Measurements from ENCODE around the gene KCNK2. TPM values are rescaled to one million over a fixed set of nuclear protein-coding genes. Genes with fewer than 3 reads are reported as not detected.

The KCNK2 gene
- total RNA-seq, 1 experiment from 2014 or later, result not detected

GRCh38 chr1:215252164-215252563, 169.6 kb downstream of the KCNK2 start:
- DNase-seq (ENCODE audit: low spot score), result no peak

DNA sequence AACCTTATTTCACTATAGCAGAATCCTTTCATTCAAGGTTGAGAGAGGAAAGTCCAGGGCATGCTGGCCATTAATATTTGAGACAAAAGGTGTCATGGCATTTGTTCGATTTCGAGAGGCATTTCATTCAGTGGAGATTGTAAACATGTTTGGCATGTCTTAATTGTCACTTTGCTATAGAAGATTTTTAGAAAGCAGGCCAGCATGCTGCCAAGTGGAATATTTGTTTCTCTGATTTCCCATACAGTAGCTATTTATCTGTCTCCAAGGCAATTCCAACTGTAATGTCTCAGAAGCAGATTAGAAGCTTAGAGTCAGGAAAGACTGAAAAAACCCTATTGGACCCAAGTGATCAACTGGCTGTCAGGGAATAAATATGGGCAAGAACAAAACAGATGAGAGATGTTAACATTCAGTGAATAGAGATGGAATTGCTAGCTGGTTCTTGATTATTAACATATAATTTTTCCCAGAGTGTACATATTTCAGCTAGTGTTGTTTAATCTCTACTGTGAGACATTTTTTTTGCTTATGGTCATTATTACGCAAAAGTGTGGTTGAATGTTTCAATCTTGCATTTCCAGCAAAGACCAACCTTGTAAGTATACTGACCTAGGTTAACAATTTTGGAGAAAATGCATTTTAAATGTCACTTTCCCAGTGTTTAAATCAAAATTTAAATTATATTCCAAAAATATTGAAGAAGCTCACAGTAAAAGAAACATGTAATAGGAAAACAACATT, 174.6 kb downstream of the KCNK2 start:
- no peak for DNase-seq (ENCODE audit: low spot score)

DNA sequence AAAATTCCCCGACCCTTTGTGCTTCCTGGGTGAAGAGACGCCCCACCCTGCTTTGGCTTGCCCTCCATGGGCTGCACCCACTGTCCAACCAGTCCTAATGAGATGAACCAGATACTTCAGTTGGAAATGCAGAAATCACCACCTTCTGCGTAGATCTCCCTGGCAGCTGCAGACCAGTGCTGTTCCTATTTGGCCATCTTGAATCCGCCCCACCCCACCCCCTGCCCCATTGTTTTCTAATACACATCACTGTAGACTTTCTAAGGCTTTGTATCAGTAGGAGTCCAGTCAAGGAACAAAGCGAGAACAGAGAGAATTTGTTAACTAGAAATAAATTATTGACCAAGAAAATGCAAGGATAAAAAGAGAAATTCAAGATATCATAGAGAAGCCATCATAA, 178.2 kb downstream of the KCNK2 start:
- DNase-seq (ENCODE audit: low spot score), result no peak

GRCh38 chr1:215262106-215262505, 179.6 kb downstream of the KCNK2 start:
- DNase-seq (ENCODE audit: low spot score), result no peak

DNA sequence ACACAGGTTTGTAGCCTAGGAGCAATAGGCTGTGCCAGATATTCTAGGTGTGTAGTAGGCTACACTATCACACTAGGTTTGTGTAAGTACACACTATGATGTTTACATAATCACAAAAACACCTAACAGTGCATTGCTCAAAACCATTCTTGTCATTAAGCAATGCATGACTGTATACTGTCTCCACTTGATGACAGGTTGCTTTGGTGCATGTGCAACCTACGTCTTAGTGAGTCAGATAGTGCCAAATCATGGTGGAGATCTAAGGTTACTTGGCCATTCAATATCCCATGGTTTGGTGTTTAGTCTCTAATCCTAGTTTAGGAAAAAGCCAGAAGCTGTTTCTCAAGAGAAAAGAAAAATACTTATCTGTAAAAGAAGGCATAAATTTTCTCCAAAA, 181.1 kb downstream of the KCNK2 start:
- no peak for DNase-seq (ENCODE audit: low spot score)

- no peak for DNase-seq (ENCODE audit: low spot score)
Measured at GRCh38 chr1:215264649-215265048, 182.1 kb downstream of the KCNK2 start.

DNA sequence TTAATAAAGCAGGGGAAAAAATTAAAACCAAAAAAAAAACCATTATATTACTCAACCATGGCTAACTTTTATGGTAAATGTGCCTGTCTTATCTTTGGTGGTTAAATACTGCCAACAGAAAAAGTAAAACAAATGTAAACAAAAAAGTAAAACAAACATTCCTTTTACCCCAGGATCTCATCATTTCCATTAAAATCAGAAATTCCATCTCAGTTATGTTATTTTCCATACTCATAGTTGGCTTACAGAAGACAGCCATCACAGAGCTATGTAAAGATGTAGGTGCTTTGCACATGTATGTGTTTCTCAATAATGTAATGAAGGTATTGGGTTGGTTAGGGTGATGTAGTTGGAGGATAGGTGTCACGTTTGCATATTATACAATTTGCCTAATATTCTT, 185.0 kb downstream of the KCNK2 start:
- no peak for DNase-seq (ENCODE audit: low spot score)

GRCh38 chr1:215269955-215270354, 187.4 kb downstream of the KCNK2 start:
- no peak for DNase-seq (ENCODE audit: low spot score)

GRCh38 chr1:215273838-215274516, 191.4 kb downstream of the KCNK2 start:
- DNase-seq (ENCODE audit: low spot score), result peak; percentile 36

DNA sequence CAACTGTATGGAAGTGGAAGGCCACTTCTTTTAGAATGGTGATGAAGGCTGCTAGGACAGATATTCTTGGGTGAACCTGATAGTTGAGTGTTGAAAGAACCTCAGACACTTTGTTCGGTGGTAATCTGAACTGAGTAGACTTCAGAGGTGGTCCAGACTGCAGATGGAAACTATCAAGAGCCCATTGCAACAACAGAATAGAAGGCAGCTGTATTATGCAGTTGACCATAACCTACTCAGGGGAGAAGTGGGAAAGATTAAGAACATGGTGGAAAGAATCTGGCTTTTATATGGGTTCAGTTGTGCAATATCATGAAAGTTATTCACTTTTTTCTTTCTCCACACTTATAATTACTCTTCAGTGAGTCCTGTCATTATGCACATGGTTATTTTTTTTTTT, 194.0 kb downstream of the KCNK2 start:
- no peak for DNase-seq (ENCODE audit: low spot score)

DNA sequence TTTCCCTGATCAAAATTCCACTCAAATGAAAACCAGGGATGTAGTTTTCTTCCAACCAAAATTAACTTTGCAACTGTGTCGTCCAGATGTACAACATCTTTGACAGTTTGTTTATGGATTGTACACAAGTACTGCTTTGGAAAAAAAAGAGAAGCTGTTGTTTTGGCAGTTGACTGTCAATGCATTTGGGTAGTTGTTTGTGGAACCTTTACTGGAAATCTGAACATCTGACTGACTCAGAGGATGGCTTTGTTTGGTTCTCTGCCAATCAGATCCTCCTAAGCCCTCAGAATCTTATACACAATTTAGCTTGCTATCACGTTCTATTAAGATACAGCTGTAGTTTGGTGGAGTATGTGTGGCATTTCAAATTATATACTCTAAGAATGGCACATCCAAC, 195.0 kb downstream of the KCNK2 start:
- DNase-seq (ENCODE audit: low spot score), result no peak

DNA sequence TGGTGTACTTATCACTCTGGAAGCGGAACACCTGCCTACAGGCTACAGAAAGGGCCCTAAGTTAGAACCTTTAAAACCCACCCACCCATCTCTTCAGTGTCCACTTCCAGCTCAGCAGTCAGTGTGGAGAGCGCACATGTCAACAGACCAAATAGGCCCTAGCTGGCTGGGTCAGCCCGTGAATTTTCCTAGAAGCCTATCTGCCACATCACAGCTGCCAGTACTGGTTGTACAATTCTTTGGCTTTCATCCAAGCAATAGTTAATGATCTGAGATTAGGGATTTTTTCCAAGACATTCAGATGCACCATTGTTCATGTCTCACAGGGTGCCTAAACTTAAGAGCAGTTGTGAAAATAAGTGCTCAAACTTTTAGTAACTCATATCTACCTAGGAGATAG, 197.1 kb downstream of the KCNK2 start:
- DNase-seq (ENCODE audit: low spot score), result no peak

- no peak for DNase-seq (ENCODE audit: low spot score)
Measured at GRCh38 chr1:215282557-215282956, 200.0 kb downstream of the KCNK2 start.

GRCh38 chr1:215285013-215285800, 202.7 kb downstream of the KCNK2 start:
- no peak for DNase-seq (ENCODE audit: low spot score)

Measured in HT-29 (cell line).